Stimulated activated CD4-positive, alpha-beta T cell treated with anti-CD3 and anti-CD28 coated beads, TNF-alpha, amount 100 ng/mL, for 1 hour (primary cell): ENCODE measurements around the gene ANO6.

Experiments
- DNase-seq, 3 donors: peaks; one replicate each; pipeline ENCODE4 v3.0.0-alpha.2; 2020; ENCODE audit warnings: low read depth in 3 of 3, low spot score in 1 of 3

ANO6 gene

GRCh38 chr12:45434094-45434493 lies 218.2 kb downstream of the ANO6 start:
- DNase-seq = no peak

DNA sequence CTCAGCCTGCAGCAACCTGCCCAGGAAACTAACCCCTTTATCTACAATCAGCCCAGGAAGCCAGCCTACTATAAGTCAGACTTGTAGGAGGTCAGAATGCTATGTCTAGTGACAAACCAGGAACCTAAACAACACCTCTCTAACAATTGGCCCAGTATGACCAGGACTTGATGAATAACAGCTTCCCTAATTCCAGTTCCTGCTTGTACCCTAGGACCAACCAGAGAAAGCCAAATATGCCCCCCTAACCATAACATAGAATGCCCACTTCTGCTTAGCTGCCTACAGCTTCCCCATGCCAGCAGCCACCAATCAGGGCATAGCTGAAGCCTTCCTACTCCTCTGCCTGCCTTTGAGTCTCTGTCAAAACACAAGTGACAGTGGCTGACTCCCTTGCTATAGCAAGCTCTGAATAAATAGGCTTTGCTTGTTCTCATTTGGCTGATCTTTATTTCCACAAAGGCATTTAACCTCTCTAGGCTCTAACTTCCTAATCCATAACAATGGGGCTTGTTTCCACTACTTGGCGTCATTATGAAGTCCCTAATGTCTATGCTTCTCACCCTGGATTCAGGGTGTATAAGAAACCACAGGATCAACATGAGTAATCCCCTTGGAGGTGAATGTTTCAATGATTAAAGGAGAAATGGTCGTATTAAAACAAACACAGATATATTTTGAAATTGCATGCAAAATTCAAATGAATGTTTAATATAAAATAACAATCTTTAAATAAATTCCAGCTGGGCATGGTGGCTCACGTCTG lies 220.2 kb downstream of the ANO6 start:
- DNase-seq = no peak

DNA sequence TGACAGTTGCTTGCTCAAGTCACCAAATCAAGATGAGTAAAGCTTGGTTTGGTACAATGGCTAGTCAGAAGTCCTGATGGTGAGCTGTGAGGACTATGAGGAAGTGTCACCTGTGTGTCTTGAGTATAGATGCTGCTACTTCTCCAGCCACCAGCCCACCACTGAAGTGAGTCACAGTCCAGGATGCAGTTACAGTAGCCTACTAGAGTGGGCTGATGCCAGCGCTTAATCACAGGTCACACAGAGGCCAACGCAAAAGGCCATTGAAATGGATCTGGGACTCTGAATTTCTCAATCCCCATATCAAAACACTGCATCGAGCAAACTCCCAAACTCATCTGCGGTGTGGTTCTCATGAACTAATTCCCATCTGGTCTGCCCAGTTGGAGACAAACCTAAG lies 223.1 kb downstream of the ANO6 start:
- no peak for DNase-seq

GRCh38 chr12:45446013-45446412 lies 230.1 kb downstream of the ANO6 start:
- no peak for DNase-seq

DNA sequence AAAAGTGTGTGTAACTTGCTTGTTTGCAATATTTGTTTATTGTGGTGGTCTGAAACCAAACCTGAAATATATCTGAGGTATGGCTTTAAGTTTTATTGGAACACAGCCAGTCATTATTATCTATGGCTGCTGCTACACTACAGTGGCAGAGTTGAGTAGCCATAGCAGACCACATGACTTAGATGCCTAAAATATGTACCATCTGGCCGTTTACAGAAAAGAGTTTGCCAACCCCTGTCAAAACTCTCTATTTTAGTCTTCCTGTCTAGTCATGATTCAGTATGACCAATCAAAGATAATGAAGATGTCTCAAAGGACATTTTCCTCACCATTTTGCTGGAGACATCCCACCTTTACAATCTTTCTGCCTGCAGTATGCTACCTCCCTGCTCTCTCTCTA lies 242.3 kb downstream of the ANO6 start:
- DNase-seq = no peak

DNA sequence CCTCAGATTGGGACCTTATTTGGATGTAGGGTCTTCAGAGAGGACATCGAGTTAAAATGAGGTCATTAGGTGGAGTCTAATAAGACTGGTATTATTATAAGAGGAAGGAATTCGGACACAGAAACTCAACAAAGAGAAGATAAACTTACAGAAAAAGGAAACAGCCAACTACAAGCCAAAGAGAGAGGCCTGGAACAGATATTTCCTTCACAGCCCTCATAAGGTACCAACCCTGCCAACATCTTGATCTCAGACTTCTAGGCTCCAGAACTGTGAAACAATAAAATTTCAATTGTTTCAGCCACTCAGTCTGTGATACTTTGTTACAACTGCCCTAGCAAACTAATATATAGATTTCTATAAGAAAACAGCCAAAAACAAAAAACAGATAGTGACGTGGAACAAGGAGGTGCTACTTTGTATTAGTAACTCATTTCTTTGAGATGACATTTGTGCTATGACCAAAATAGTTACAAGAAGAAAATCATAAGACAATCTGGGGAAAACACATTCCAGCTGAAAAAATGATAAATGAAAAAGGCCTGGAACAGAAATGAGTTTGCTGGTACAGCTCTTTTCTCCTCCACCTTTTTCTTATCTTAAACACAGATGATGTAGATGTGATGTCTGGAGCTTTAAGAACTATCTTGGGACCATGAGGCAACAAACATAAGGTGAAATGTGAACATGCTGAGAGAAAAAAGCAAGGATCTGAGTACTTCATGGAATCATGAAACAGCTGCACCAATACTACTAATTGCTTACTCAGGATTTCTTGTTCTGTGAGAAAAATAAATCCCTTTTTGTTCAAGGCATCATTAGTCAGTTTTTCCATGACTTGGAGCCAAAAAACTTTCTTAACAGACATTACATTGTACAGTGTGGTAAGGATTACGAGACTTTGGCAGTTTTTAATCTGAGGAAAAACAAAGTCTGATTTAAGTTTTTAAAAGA lies 243.2 kb downstream of the ANO6 start:
- DNase-seq = no peak

DNA sequence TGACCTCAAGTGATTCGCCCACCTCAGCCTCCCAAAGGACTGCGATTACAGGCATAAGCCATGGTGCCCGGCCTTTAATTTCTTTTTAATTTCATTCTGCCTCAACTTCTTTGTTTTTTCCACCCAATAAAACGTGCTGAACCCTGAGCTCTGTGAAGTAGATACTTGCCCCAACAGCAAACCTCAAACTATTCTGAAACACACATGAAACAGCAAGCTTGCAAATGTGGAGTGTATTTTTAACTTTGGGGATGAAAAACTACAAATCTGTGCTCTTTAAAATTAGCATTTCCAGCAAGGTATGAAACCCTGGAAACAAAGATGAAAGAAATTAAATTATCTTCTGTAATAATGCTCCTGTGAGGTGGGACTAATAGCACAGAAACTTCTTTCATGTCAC lies 246.6 kb downstream of the ANO6 start:
- DNase-seq = no peak

GRCh38 chr12:45464699-45465098 lies 248.8 kb downstream of the ANO6 start:
- no peak for DNase-seq

DNA sequence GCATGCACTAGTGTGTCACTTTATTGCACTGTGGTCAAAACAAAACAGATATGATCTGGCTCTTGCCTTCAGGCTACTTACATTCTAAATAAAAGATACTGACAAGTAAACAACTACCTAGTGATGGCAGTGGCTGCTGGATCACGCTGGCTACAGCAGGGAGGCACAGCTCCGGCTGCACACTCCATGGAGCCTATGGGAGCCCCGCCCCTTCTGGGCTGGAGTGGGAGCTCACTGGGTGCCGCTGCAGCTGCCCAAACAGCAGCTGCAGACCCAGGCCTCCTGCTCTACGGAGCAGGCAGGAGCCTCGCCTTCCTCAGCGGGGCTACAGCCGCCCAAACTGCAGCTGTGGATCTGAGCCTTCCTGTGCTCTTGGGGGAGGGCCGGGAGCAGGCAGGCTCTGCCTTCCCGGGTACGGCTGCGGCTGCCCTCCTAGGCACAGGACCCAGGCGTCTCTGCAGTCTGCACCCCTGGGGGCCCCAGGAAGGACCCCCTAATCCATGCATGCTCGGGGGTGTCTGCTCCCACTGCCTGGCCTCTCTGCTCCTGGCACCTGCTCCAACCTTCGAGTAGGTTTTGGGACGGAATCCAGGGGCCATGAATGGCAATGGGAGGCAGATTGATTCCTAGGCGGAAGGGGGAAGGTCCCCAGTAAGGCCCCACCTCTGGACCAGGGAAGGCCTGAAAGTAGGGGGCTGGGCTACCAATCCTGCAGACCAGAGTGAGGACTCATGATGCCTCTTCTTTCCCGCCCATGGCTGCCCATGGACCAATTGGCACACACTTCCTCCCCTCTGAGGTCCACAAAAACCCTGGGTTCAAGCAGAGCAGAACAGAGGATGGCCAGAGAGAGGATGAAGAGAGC lies 253.1 kb downstream of the ANO6 start:
- no peak for DNase-seq

GRCh38 chr12:45469902-45470301 lies 254.0 kb downstream of the ANO6 start:
- no peak for DNase-seq

DNA sequence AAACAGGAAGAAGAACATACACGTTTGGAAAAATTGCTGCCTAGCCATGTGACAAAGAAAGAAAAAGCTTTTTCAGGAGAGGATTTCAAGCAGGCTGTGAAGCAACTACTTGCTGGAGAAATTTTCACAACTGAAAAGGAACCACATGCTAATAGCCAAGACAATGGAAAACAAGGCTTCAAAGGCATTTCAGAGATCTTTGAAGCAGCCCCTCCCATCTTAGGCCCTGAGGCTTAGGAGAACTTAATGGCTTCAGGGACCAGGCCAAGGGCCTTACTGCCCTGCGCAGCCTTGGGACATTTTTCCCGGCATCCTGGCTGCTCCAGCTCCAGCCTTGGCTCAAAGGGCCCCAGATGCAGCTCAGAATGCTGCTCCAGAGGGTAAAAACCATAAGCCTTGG lies 257.7 kb downstream of the ANO6 start:
- no peak for DNase-seq

DNA sequence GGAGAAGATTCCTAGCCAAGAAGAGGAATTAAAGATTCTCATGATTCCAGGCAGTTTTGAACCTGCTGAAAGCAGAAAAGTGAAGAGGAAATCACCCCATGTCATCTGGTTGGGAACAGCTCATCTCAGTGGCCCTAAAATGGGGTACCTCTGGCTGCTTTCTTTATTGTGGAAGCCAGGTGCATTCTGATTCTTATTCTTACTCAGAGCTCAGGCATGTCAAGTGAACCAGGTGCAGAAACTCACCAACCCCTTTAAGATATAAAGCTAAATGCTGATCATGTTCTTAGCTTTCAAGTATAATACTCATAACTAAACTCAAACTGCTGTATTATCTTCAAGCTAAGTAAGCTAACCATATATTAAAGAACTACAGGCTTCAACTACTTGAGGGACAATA lies 259.7 kb downstream of the ANO6 start:
- no peak for DNase-seq

- no peak for DNase-seq
These were observed 261.6 kb downstream of the ANO6 start for GRCh38 chr12:45477526-45477925.

- no peak for DNase-seq
These were observed 263.0 kb downstream of the ANO6 start for GRCh38 chr12:45478931-45479330.

DNA sequence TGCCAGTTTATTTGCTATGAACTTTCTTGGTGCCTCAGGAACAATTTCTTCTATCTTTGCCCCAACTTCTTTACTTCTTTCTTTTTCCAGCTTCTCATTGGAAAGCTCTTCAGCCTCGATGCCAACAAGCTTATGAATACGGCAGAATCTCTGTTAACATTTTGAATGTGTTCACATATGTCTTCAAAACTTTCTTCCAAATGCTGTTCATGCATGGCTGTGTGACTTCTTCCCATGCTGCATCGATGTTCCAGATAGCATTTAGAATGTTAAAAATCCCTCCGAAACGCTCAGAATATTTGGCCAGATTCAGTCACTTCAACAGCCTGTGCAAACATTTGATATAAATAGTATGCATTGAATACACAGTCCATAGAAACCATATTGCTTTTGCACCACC lies 265.9 kb downstream of the ANO6 start:
- DNase-seq = no peak

- DNase-seq = no peak
These were observed 267.7 kb downstream of the ANO6 start for GRCh38 chr12:45483571-45483970.
